Fibroblast of skin of back (primary cell): Measurements from ENCODE around the gene ARSB.
"Not testable (repeated sequence)": the region's sequence is repeated elsewhere in the genome, so short reads cannot be mapped to it uniquely, and the experiment has no call there.

Source experiments
- DNase-seq: peaks from one replicate; pipeline ENCODE4 v3.0.0-alpha.2; 2013

ARSB gene

GRCh38 chr5:78746021-78746770 lies 238.9 kb downstream of the ARSB start:
- DNase-seq, result no peak

DNA sequence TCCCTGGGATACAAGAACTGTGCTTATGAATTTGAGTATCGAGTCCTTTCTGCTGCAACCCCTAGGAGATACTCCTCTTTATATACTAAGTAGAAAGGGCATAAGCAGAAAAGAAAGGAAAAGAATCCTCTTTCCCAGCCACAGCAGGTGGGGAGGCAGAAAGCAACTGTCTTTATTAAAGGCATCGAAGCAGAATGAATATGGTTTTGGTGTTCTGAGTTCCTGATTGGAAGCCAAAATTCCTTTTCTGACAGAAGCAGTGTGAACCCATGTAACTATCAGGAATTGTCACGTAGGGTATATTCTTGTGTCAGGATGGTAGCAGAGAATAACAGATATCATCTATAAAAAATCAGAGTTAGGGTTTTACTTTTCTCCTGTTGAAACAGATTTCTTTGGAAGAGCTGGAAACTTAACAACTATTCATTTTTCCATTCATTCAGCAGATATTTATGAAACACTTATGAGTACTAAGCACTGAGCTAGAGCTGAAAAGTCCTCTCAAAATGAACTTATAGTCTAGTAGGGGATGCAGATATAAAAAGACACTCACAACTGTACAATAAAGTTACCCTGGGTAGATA lies 240.1 kb downstream of the ARSB start:
- no peak for DNase-seq

DNA sequence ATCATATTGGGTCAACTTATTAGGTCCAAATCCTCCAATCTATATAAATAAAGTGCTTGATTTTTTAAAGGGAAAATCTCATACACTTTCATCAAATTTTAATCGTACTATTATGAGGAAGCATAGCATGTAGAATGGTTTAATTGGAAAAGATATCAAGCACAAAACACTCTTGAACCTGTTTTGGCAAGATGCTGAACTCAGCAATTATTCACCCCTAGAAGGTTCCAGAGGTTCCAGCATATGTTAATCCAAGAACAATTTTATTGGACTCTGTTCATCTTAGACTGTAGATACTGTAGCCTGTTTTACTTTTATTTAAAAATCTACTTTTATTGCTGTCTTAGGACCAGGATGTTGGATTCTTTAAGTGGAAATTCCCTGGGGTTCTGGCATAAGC lies 244.1 kb downstream of the ARSB start:
- no peak for DNase-seq

GRCh38 chr5:78738693-78739300 lies 246.3 kb downstream of the ARSB start:
- DNase-seq, result no peak

GRCh38 chr5:78738104-78738503 lies 247.0 kb downstream of the ARSB start:
- no peak for DNase-seq

DNA sequence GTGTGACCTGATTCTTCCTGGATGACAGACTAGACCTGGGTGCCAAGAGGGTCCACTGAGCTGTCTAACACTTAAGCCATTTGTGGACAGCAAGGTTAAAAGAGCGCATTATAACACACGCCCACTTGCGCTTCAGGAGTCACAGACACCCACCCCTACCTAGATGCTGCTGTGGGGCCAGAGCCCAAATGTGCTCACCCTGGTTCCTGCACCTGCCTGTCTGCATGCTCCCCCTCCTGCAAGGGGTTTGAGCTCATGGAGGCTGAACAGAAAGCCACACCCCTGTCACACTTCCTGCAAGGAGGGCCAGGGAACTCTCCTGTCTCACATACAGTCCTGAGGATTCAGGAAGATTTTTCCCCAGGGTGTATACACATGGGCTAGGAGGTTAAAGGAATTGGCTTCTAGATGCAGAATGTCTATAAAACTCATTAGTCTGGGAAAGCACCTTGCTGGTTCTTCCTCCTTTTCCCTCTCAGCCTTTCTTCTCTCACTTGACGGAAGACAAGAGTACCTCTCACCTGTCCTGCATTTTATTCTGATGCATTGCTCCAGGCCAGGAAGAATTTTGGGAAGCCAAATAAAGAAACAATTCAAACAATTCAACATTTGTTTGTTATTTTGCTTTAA lies 249.2 kb downstream of the ARSB start:
- DNase-seq, result no peak

DNA sequence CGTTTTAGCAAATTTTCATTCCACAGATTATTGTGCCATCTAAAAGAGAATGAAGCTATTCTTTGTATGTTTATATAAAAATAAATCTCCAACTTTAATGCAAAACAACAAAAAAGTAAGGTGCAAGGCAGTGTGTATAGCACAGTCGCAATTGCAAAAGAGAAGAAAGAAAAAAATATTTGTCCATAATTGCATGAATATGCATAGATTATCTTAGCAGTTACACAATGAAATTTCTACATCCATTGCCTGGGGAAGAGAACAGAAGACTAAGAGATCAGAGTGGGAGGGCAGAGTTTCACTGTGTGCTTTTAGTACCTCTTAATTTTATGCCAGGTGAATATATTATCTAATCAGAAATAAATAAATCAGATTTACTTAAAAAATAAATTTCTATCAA lies 250.2 kb downstream of the ARSB start:
- DNase-seq, result no peak

DNA sequence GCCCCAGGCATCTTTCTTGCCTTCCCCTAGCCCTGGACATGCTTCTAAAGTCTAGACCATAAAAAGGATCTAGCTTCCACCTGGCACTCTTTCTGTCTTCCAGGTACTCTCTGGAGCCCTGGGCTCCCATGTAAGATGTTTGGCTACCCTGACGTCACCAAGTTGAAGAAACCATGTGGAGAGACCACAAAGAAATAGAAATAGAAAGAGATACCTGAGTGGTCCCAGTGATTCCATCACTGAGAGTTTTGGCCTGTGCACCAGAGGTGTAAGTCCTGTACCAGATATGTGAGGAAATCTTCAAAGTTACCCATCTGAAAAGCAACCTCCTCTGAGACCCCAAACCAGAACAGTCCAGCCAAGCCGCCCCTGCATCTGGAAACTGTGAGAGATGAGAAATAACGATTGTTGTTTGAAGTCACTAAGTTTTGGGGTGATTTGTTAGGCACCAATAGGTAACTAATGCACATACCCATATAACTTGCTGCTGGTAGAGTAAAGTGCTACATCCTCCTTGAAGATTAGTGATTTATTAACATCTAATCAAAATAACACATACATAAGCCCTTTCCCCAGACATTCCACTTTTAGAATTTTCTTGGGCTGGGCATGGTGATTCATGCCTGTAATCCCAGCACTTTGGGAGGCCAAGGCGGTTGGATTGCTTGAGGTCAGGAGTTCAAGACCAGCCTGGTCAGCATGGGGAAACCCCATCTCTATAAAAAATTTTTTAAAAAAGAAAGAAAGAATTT lies 250.8 kb downstream of the ARSB start:
- DNase-seq, result no peak

- not testable (repeated sequence) for DNase-seq
Measured at GRCh38 chr5:78732721-78733120, 252.4 kb downstream of the ARSB start.

- DNase-seq, result no peak
Measured at GRCh38 chr5:78731884-78732283, 253.2 kb downstream of the ARSB start.

DNA sequence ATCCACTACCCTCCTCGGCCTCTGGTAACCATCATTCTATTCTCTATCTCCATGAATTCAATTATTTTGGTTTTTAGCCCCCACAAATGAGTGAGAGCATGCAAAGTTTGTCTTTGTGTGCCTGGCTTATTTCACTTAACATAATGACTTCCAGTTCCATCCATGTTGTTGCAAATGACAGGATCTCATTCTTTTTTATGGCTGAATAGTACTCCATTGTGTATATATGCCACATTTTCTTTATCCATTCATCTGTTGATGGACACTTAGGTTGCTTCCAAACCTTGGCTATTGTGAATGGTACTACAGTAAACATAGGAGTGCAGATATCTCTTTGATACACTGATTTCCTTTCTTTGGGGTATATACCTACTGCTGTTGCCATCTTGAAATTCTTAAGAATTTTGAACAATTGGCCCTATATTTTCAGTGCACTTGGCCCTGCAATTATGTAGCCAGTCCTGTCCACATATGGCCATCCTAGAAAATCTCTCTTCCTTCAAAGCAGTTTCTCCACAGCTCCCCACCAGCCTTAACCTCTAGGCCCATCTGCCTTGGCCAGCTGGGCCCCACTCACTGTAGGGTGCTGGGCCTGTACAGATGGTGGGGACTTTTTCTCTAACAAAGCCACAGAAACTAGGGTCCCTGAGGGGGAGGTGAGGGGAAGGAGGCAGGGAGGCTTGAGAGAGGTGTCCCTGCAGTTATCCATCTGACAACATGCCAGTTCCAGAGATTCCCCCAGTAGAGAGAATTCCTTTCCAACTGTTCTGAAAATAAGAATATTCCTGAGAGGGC lies 254.6 kb downstream of the ARSB start:
- no peak for DNase-seq

DNA sequence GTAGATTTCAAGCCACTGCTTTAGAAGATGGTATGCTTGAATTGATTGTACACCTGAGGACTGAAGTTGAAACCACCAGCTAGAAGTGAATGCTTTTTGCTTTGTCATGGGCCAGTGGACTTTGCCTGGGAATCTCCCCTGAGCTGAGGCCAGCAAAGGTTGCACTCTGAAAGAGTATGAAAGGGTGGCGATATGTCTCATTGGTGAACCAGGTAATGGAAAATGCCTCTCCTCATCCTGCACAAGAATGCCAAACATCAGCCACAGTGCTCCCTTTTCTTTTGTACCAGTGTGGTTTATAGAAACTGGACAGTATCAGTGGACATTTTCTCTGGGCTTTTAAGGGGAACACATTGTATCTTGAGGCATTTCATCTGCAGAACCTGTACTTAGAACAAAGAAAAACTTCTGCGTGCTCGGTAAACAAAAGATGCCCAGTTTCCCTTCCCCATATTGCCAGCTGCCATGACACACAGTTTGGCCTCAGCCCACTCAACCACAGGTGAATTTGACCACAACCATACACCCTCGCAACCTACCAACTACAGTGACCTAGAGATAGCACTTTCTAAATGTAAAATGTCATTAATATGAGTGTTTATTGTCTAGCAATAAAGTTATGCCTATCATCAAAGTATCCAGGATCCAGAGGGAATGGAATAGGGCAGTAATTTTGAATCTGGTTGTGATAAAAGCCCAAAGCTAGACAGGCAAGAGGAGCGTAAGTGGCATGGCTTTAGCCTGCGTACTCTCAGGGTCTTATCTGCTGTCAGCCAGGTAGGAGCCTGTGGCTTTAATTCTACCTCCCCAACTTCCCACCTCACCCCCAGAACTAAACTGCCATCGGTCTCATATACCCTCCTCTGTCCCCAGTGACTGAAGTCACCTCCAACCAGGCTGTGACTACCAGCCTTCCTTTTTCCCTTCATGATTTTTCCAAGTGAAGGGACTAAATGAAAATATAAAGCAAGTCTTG lies 257.0 kb downstream of the ARSB start:
- DNase-seq, result no peak
